ENCODE measurements around the gene NR3C2.

Gene NR3C2

GRCh38 chr4:148030193-148030873 is 411.9 kb downstream of the NR3C2 start:
- no peak for DNase-seq

- DNase-seq, result no peak
Measured at GRCh38 chr4:148029781-148030180, 412.4 kb downstream of the NR3C2 start.
